Glutamatergic neuron (in vitro differentiated cells): Measurements from ENCODE around the gene POLN. TPM values are rescaled to one million over a fixed set of nuclear protein-coding genes. Genes with fewer than 3 reads are reported as not detected.
"Not testable (repeated sequence)": the region's sequence is repeated elsewhere in the genome, so short reads cannot be mapped to it uniquely, and the experiment has no call there.

Experiments used
- DNase-seq: peaks from one replicate; pipeline ENCODE4 v3.0.0; 2022
- H3K27ac Mint-ChIP-seq: one replicate; pipeline ENCODE4 v1.8.0; 2020; ENCODE audit warnings: mild to moderate bottlenecking, mixed read lengths, inconsistent platforms; ENCODE audit not compliant: unreplicated experiment
- H3K27me3 Mint-ChIP-seq: one replicate; pipeline ENCODE4 v1.8.0; 2020; ENCODE audit warnings: mild to moderate bottlenecking, moderate library complexity, mixed read lengths, inconsistent platforms; ENCODE audit not compliant: unreplicated experiment
- H3K36me3 Mint-ChIP-seq: one replicate; pipeline ENCODE4 v1.8.0; 2020; ENCODE audit warnings: mild to moderate bottlenecking, mixed read lengths, inconsistent platforms; ENCODE audit not compliant: unreplicated experiment
- H3K4me1 Mint-ChIP-seq: one replicate; pipeline ENCODE4 v1.8.0; 2020; ENCODE audit warnings: mild to moderate bottlenecking, low read depth, mixed read lengths, inconsistent platforms; ENCODE audit not compliant: unreplicated experiment
- H3K4me3 Mint-ChIP-seq: one replicate; pipeline ENCODE4 v1.8.0; 2020; ENCODE audit warnings: mild to moderate bottlenecking, mixed read lengths, inconsistent platforms; ENCODE audit not compliant: unreplicated experiment
- H3K9me3 Mint-ChIP-seq: one replicate; pipeline ENCODE4 v1.8.0; 2020; ENCODE audit warnings: mild to moderate bottlenecking, moderate library complexity, mixed read lengths, inconsistent platforms; ENCODE audit not compliant: unreplicated experiment
- total RNA-seq: library from RNA; stranded (reverse); fragmentation: NEBNext Ultra II Directional; extraction: Animal tissue kit (Norgen Biotek cat#: 25700); gene quantifications from one replicate; pipeline ENCODE4 v1.2.1, GENCODE V29; 2021; ENCODE audit not compliant: unreplicated experiment
- TF ChIP-seq, protein P1 (sequence below): fragments of 200-600 bp; sonication (generic); IDR thresholded peaks from one replicate; pipeline ENCODE4 v1.5.0; 2021; ENCODE audit not compliant: partially characterized antibody, unreplicated experiment

Gene POLN
- total RNA-seq, 1 donor from 2014 or later = 6.8 TPM

DNA sequence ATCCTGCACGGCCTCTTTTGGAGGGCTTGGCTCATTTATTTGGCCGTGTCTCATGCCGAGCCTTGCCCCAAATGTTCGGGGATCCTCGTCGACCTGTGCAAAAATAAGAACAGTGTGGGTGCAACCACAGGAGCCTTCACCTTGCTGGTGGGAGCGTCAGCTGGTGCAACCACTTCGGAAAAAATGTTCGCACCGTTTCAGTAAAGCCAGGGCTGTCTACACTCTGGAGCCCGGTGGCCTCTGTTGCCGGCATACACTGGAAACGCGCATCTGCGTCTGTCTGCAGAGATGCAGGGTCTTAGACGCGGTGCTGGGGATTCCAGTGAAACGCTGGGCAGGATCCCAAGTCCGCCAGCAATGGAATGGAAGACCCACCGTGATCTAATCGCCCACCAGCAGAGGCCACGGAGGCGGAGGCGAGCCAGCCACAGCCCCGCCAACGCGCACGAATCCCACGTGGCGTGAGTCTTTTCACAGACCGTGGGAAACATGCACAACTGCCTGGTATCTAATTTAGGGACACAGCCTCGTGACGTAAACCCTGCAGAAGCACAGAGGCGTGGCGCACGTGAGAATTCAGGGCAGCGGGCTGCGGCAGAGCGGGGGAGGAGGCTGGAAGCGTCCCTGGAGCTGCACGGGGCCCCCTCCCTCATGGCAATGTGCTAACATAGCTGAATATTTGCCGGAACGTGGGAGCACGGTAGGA, 33.8 kb upstream of the POLN start:
- H3K27ac Mint-ChIP-seq = no peak overlapping the region
- TF ChIP-seq, protein P1, sequence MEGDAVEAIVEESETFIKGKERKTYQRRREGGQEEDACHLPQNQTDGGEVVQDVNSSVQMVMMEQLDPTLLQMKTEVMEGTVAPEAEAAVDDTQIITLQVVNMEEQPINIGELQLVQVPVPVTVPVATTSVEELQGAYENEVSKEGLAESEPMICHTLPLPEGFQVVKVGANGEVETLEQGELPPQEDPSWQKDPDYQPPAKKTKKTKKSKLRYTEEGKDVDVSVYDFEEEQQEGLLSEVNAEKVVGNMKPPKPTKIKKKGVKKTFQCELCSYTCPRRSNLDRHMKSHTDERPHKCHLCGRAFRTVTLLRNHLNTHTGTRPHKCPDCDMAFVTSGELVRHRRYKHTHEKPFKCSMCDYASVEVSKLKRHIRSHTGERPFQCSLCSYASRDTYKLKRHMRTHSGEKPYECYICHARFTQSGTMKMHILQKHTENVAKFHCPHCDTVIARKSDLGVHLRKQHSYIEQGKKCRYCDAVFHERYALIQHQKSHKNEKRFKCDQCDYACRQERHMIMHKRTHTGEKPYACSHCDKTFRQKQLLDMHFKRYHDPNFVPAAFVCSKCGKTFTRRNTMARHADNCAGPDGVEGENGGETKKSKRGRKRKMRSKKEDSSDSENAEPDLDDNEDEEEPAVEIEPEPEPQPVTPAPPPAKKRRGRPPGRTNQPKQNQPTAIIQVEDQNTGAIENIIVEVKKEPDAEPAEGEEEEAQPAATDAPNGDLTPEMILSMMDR = no peak
- H3K9me3 Mint-ChIP-seq = peaks cover 2% of the 10 kb centered on the region
- no peak overlapping the region for H3K4me3 Mint-ChIP-seq
- no peaks in the 10 kb centered on the region for H3K4me1 Mint-ChIP-seq
- no peaks in the 10 kb centered on the region for H3K36me3 Mint-ChIP-seq
- DNase-seq = peak; percentile 5
- H3K27me3 Mint-ChIP-seq = no peaks in the 10 kb centered on the region

DNA sequence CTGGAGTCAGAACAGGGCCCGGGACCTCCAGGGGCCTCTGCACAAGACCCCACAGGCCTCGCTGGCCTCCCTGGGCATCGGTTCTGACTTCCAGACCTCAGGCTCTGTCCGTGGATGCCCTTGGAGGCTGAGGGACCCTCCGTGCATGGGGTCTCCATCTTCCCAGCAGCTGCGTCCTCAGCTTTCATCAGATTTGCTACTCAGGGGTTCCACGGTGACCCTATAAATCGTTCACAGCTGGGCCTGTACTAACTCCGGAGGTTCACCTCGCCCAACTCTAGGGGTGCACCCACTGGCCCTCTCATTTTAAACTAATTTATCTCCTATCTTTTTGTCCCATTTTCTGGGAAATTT, 33.1 kb upstream of the POLN start:
- H3K9me3 Mint-ChIP-seq, H3K4me3 Mint-ChIP-seq, H3K27ac Mint-ChIP-seq, H3K27me3 Mint-ChIP-seq, H3K36me3 Mint-ChIP-seq, H3K4me1 Mint-ChIP-seq: not testable (repeated sequence)
- DNase-seq = peak; percentile 3

DNA sequence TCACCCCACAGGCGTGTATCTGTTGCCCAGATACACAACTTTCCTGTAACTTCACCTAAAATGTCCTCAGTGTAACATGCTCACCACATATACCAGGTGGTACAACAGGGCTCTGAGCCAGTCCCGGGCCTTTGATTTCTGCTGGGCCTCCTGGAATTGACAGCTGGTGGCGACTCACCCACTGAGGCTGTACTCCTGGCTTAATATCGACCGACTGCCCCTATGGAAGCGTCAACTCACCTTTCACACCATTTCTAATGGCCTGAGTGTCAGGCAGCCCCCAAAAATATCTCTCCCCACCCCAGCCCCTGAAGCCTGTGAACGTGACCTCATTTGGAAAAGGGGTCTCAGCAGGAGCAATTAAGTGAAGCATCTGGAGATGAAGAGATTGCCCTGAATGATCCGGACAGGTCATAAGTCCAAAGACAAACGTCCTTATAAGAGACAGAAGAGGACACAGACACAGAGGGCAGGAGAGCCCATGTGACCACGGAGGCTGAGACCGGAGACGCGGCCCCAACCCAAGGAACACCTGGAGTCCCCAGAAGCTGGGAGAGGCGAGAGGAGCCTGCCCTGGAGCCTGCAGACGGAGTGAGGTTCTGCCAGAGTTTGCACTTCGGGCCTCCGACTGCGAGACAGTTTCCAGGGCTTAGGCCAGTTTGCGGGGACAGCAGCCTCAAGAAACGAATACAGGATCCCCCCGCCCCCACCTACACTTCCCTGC, 32.6 kb upstream of the POLN start:
- no peaks in the 10 kb centered on the region for H3K36me3 Mint-ChIP-seq
- H3K27ac Mint-ChIP-seq = no peak overlapping the region
- TF ChIP-seq, protein P1 = no peak
- no peaks in the 10 kb centered on the region for H3K27me3 Mint-ChIP-seq
- H3K4me1 Mint-ChIP-seq = peaks cover 1% of the 10 kb centered on the region
- peak; percentile 6 for DNase-seq
- no peak overlapping the region for H3K4me3 Mint-ChIP-seq
- no peaks in the 10 kb centered on the region for H3K9me3 Mint-ChIP-seq

DNA sequence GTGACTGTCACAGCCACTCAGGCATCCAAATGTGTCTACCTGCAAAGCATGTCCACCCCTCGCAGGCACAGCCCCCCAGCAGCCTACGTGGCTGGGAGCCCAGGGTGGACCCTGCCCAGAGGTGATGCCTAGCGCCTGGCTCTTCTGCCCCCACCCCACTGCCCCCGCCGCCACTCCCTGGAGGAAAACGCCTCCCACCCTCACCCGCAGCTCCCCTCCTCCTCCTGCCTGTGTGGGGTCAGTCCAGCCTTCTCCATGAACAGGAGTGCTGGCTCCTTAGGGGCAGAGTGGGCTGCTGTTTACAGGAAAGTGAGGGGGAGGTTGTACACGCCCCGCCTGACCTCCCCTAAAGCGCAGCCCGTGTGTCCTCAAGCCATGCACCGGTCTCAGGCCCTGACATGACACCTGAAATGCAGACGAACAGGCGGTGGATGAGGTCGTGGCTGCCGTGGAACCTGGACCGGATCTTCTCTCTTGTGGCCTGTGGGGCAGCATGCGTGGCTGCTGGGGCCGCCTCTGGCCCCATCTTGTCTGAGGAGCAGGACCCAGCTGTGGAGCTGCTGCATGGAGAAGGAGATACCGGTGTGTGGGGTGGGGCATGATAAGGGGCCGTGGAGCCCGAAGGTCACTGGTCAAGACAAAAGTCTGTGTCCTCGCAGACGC, 31.9 kb upstream of the POLN start:
- TF ChIP-seq, protein P1 = no peak
- Mint-ChIP-seq H3K27ac (no peak overlapping the region), H3K27me3 (no peaks in the 10 kb centered on the region), H3K36me3 (no peaks in the 10 kb centered on the region), H3K4me1 (peaks cover 4% of the 10 kb centered on the region), H3K9me3 (no peaks in the 10 kb centered on the region), H3K4me3 (no peak overlapping the region)
- no peak for DNase-seq

DNA sequence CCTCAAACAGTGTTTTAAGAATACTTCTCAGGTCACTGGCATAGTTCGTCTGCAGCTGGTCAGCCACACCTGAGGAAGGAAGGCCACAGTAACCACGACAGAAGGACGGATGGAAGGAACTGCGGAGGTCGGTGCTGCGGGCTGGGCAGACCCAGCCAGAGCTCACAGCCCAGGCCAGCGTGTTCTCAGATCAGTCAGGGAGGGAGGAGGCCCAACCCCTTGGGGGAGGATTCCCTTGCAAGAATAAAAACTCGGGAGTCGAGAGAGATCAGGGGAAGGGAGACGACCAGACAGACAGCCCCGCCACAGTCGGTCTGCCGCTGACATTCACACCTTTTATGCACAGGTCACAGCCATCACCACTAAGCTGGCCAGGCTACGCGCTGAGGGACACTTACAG, 31.3 kb upstream of the POLN start:
- H3K9me3 Mint-ChIP-seq = no peaks in the 10 kb centered on the region
- peak overlapping the region; percentile 54 for H3K4me3 Mint-ChIP-seq
- H3K36me3 Mint-ChIP-seq = no peaks in the 10 kb centered on the region
- TF ChIP-seq, protein P1 = no peak
- peaks cover 4% of the 10 kb centered on the region for H3K4me1 Mint-ChIP-seq
- H3K27me3 Mint-ChIP-seq = peaks cover 1% of the 10 kb centered on the region
- DNase-seq = no peak
- H3K27ac Mint-ChIP-seq = peak overlapping the region; percentile 14
